H1 (cell line): ENCODE data around the gene CLEC12A. TPM values are rescaled to one million over a fixed set of nuclear protein-coding genes. Genes with fewer than 3 reads are reported as not detected.

Source experiments
- CTCF ChIA-PET: fragments of 300-600 bp; sonication (Branson Sonifier 250); formaldehyde crosslinking; loops from one replicate; lab custom pipeline; 2021; ENCODE audit not compliant: partially characterized antibody; lab: Charles Lee
- POLR2A ChIA-PET: fragments of 300-600 bp; sonication (Branson Sonifier 250); formaldehyde crosslinking; loops from one replicate; lab custom pipeline; 2021; ENCODE audit warnings: inconsistent platforms; ENCODE audit not compliant: partially characterized antibody; lab: Charles Lee
- DNase-seq, 2 experiments: peaks; one replicate each; pipeline versions ENCODE4 v3.0.0 to v3.0.0-alpha.2; 2010 to 2022; ENCODE audit warnings: low spot score in 2 of 2, low read depth in 1 of 2, mixed read lengths in 1 of 2
- FAIRE-seq: peaks from 2 replicates; lab custom pipeline; 2011; peaks lifted over from hg19 to GRCh38; lab: Jason Lieb, UNC
- H2AFZ ChIP-seq: 2 replicates; pipeline ENCODE4 v1.8.1; 2012; ENCODE audit warnings: low read length, inconsistent platforms
- H2AK5ac ChIP-seq: 2 replicates; pipeline ENCODE4 v1.6.1; 2013; ENCODE audit warnings: low read depth, low read length
- H2BK120ac ChIP-seq: replicated peaks from 2 replicates; pipeline ENCODE3; 2013; ENCODE audit warnings: low read depth, low read length, inconsistent platforms
- H2BK12ac ChIP-seq: 2 replicates; pipeline ENCODE4 v1.6.1; 2013; ENCODE audit warnings: low read depth, low read length
- H2BK15ac ChIP-seq: 2 replicates; pipeline ENCODE4 v1.6.1; 2013; ENCODE audit warnings: low read length
- H2BK20ac ChIP-seq: 2 replicates; pipeline ENCODE4 v1.6.1; 2013; ENCODE audit warnings: low read length
- H2BK5ac ChIP-seq: 2 replicates; pipeline ENCODE4 v1.6.1; 2013; ENCODE audit warnings: low read depth, low read length
- H3K14ac ChIP-seq: 2 replicates; pipeline ENCODE4 v1.6.1; 2013; ENCODE audit warnings: inconsistent platforms; ENCODE audit not compliant: insufficient read length
- H3K18ac ChIP-seq: 2 replicates; pipeline ENCODE4 v1.6.1; 2013; ENCODE audit warnings: low read length; ENCODE audit errors: extremely low read depth
- H3K23ac ChIP-seq: 2 replicates; pipeline ENCODE4 v1.6.1; 2013; ENCODE audit warnings: inconsistent platforms; ENCODE audit not compliant: insufficient read length
- H3K23me2 ChIP-seq: 2 replicates; pipeline ENCODE4 v1.6.1; 2013; ENCODE audit warnings: low read depth, low read length
- H3K27ac ChIP-seq: 2 replicates; pipeline ENCODE4 v1.6.1; 2011; ENCODE audit warnings: low read depth, low read length, inconsistent platforms
- H3K27me3 ChIP-seq, 4 experiments: replicated peaks in 1 of 4; 1 replicate in 1 of 4; 2 replicates in 3 of 4; pipeline versions ENCODE4 v1.6.1 to v1.8.1; 2011 to 2013; ENCODE audit warnings: low read length in 3 of 4, mild to moderate bottlenecking in 3 of 4, inconsistent platforms in 2 of 4, mixed read lengths in 2 of 4, moderate library complexity in 1 of 4; ENCODE audit not compliant: control insufficient read depth in 3 of 4, insufficient read depth in 3 of 4; ENCODE audit errors: extremely low read depth in 1 of 4
- H3K36me3 ChIP-seq, 4 experiments: 2 replicates each; pipeline versions ENCODE4 v1.6.1 to v1.8.1; 2011 to 2013; ENCODE audit warnings: mild to moderate bottlenecking in 4 of 4, low read length in 3 of 4, moderate library complexity in 2 of 4, control low read depth in 1 of 4, inconsistent platforms in 1 of 4; ENCODE audit not compliant: insufficient read depth in 4 of 4, control insufficient read depth in 2 of 4
- H3K4ac ChIP-seq: replicated peaks from 2 replicates; pipeline ENCODE3; 2013; ENCODE audit warnings: low read length, low read depth, mixed read lengths, inconsistent platforms; ENCODE audit not compliant: insufficient read length
- H3K4me1 ChIP-seq, 4 experiments: replicated peaks in 1 of 4; 1 replicate in 1 of 4; 2 replicates in 3 of 4; pipeline versions ENCODE4 v1.6.1 to v1.8.1; 2011 to 2013; ENCODE audit warnings: low read length in 3 of 4, inconsistent platforms in 2 of 4, mixed read lengths in 1 of 4; ENCODE audit not compliant: insufficient read depth in 4 of 4, control insufficient read depth in 3 of 4
- H3K4me2 ChIP-seq, 2 experiments: 2 replicates each; pipeline versions ENCODE4 v1.6.1 to v1.8.1; 2011 to 2013; ENCODE audit warnings: low read depth in 2 of 2, low read length in 2 of 2, control low read depth in 1 of 2, inconsistent platforms in 1 of 2, mild to moderate bottlenecking in 1 of 2; ENCODE audit not compliant: insufficient read depth in 1 of 2
- H3K4me3 ChIP-seq, 4 experiments: fragments of 200-600, 300-600 bp in 1 of 4; sonication (generic), shearing (Covaris generic), sonication (Bioruptor Twin) in 1 of 4; 2 replicates each; pipeline versions ENCODE4 v1.5.1 to v1.8.1; 2011 to 2016; ENCODE audit warnings: low read length in 4 of 4, low read depth in 3 of 4, control low read depth in 2 of 4, inconsistent platforms in 2 of 4, mild to moderate bottlenecking in 2 of 4, mixed read lengths in 1 of 4, moderate library complexity in 1 of 4; ENCODE audit not compliant: insufficient read depth in 2 of 4; ENCODE audit errors: extremely low read depth in 1 of 4
- H3K56ac ChIP-seq: replicated peaks from 2 replicates; pipeline ENCODE3; 2013; ENCODE audit warnings: low read depth, mild to moderate bottlenecking, mixed read lengths, low read length, inconsistent platforms; ENCODE audit not compliant: insufficient read length
- H3K79me1 ChIP-seq: 2 replicates; pipeline ENCODE4 v1.6.1; 2013; ENCODE audit warnings: low read depth, low read length, control low read depth
- H3K79me2 ChIP-seq, 2 experiments: 2 replicates each; pipeline versions ENCODE4 v1.6.1 to v1.8.1; 2012 to 2013; ENCODE audit warnings: low read length in 2 of 2, mild to moderate bottlenecking in 2 of 2, inconsistent platforms in 1 of 2; ENCODE audit not compliant: insufficient read depth in 2 of 2, control insufficient read depth in 1 of 2
- H3K9ac ChIP-seq, 4 experiments: replicated peaks in 1 of 4; 1 replicate in 1 of 4; 2 replicates in 3 of 4; pipeline versions ENCODE4 v1.6.1 to v1.8.1; 2011 to 2013; ENCODE audit warnings: low read depth in 3 of 4, low read length in 3 of 4, control low read depth in 2 of 4, mild to moderate bottlenecking in 2 of 4, moderate library complexity in 2 of 4, inconsistent platforms in 1 of 4; ENCODE audit errors: extremely low read depth in 1 of 4
- H3K9me3 ChIP-seq, 2 experiments: 2 replicates each; pipeline versions ENCODE4 v1.6.1 to v1.8.1; 2012 to 2013; ENCODE audit warnings: mild to moderate bottlenecking in 2 of 2, moderate library complexity in 2 of 2, control low read depth in 1 of 2, inconsistent platforms in 1 of 2, low read depth in 1 of 2, low read length in 1 of 2, mixed read lengths in 1 of 2; ENCODE audit not compliant: insufficient read depth in 2 of 2
- H4K20me1 ChIP-seq, 2 experiments: replicated peaks in 1 of 2; 2 replicates each; pipeline versions ENCODE3 to v1.8.1; 2011 to 2013; ENCODE audit warnings: inconsistent platforms in 2 of 2, low read length in 2 of 2, mild to moderate bottlenecking in 1 of 2; ENCODE audit not compliant: insufficient read depth in 2 of 2, control insufficient read depth in 1 of 2
- H4K5ac ChIP-seq: 2 replicates; pipeline ENCODE4 v1.6.1; 2013; ENCODE audit warnings: low read length, low read depth, mixed read lengths, inconsistent platforms; ENCODE audit not compliant: insufficient read length
- H4K8ac ChIP-seq: 2 replicates; pipeline ENCODE4 v1.8.0; 2013; ENCODE audit warnings: mild to moderate bottlenecking, moderate library complexity, low read length, inconsistent platforms; ENCODE audit not compliant: insufficient read depth; ENCODE audit errors: extremely low read depth
- H4K91ac ChIP-seq: replicated peaks from 2 replicates; pipeline ENCODE3; 2013; ENCODE audit warnings: low read length, mixed read lengths, inconsistent platforms; ENCODE audit not compliant: insufficient read length
- BACH1 ChIP-seq: IDR thresholded peaks from 2 replicates; pipeline ENCODE4 v1.6.1; 2012; ENCODE audit warnings: low read length, improper control_type of control experiment
- GTF2F1 ChIP-seq: IDR thresholded peaks from 2 replicates; pipeline ENCODE4 v1.6.1; 2012; ENCODE audit warnings: low read depth, low read length, improper control_type of control experiment, borderline replicate concordance
- HDAC6 ChIP-seq: IDR thresholded peaks from one replicate; pipeline ENCODE4 v1.7.1; 2012; ENCODE audit warnings: low read depth, mild to moderate bottlenecking, inconsistent platforms, low read length, moderate library complexity
- JUND ChIP-seq: IDR thresholded peaks from 2 replicates; pipeline ENCODE4 v1.6.1; 2011; ENCODE audit warnings: mild to moderate bottlenecking, improper control_type of control experiment, low read length
- MAFK ChIP-seq: IDR thresholded peaks from 2 replicates; pipeline ENCODE4 v1.6.1; 2012; ENCODE audit warnings: low read depth, mild to moderate bottlenecking, improper control_type of control experiment, low read length
- NRF1 ChIP-seq: IDR thresholded peaks from 2 replicates; pipeline ENCODE4 v1.6.1; 2011; ENCODE audit warnings: mild to moderate bottlenecking, low read depth, low read length, improper control_type of control experiment
- SAP30 ChIP-seq: fragments of 300-600 bp; sonication (generic); IDR thresholded peaks from 2 replicates; pipeline ENCODE4 v1.7.1; 2012; ENCODE audit warnings: low read length, moderate library complexity, mild to moderate bottlenecking, inconsistent platforms; ENCODE audit not compliant: insufficient read depth, insufficient replicate concordance
- SIX5 ChIP-seq: IDR thresholded peaks from 2 replicates; pipeline ENCODE4 v1.6.1; 2011; ENCODE audit warnings: mild to moderate bottlenecking, low read depth, low read length
- SP4 ChIP-seq: IDR thresholded peaks from 2 replicates; pipeline ENCODE4 v1.6.1; 2012; ENCODE audit warnings: low read length, inconsistent platforms
- SUZ12 ChIP-seq: fragments of 200-600 bp; sonication (generic); IDR thresholded peaks from 2 replicates; pipeline ENCODE4 v1.6.1; 2012; ENCODE audit warnings: mild to moderate bottlenecking, inconsistent platforms, low read length, moderate library complexity, mixed read lengths
- TEAD4 ChIP-seq: IDR thresholded peaks from 2 replicates; pipeline ENCODE4 v1.6.1; 2012; ENCODE audit warnings: low read depth, low read length, inconsistent platforms, mixed read lengths
- ZNF274 ChIP-seq: IDR thresholded peaks from 2 replicates; pipeline ENCODE4 v1.7.0; 2012; ENCODE audit warnings: low read length, borderline replicate concordance; ENCODE audit errors: extremely low read depth
- WGBS, 2 experiments: shearing (Covaris generic) in 1 of 2; methylation state at CpG; one replicate each; pipeline versions ENCODE4 v1.1.6 to v1.1.7; 2013 to 2015; ENCODE audit warnings: low lambda C conversion rate in 2 of 2, mixed read lengths in 2 of 2, inconsistent platforms in 1 of 2, low coverage in 1 of 2, missing lambda C conversion rate in 1 of 2; ENCODE audit not compliant: insufficient replicate concordance in 2 of 2, insufficient coverage in 1 of 2, insufficient read length in 1 of 2; ENCODE audit errors: extremely low coverage in 1 of 2, missing lambda C conversion rate in 1 of 2; 5-methylcytosine and 5-hydroxymethylcytosine counted together
- polyA plus RNA-seq, 7 experiments: library from polyadenylated mRNA; depleted of rRNA in 3 of 7; stranded (reverse) in 5 of 7; unstranded in 2 of 7; fragments of >200 nt in 5 of 7; fragments of 200-250 nt in 2 of 7; gene quantifications; 1 replicate in 5 of 7; 2 replicates in 1 of 7; 4 replicates in 1 of 7; pipeline versions ENCODE4 v1.2.1 to v1.2.3, GENCODE V29; 2011 to 2013; ENCODE audit warnings: missing spikeins in 2 of 7, mixed read lengths in 2 of 7
- total RNA-seq: library from RNA; stranded (reverse); fragmentation: NEBNext Ultra II Directional; extraction: Animal tissue kit (Norgen Biotek cat#: 25700); gene quantifications from 2 replicates; pipeline ENCODE4 v1.2.1, GENCODE V29; 2021
- TF ChIP-seq, protein P1 (sequence below): IDR thresholded peaks from 2 replicates; pipeline ENCODE4 v1.6.1; 2012; ENCODE audit warnings: inconsistent platforms

CLEC12A gene
- total and polyA plus RNA-seq, 2 of the 8 experiments (the other 6 are each of a cell fraction or from before 2014, with no cell fraction given), result not detected

DNA sequence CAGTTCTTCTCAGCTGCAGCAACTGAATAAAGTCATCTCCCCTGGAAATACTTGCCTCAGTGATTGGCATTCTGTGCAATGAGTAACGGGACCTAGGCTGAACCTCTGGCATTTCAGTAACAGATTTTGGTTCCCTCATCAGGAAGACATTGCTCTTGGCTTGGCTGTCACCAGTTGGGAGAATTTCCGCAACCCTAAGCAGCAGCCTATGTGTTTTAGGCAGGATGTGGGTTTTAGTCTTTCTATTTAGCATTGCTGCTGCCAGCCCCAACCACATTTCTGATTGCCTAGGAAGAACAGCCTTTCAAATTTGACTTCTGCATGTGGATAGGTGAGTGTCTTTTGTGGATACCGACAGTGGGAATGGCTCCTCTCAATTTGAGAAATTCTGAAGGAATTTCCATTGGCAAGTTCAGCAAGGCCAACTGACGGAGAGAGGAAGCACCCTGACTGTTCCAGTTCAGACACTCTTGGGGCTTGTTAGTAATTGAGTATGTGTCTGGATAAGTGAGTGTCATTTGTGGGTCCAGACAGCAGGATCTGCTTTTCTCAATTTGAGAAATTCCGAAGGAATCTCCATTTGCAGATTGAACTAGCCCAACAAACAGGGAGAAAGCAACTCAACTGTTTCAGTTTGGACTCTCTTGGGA lies 20.1 kb upstream of the CLEC12A start:
- no peaks in the 10 kb centered on the region for H3K79me1 ChIP-seq
- H2AK5ac ChIP-seq, result no peak overlapping the region
- H3K27ac ChIP-seq, result no peak overlapping the region
- POLR2A ChIA-PET, result no interaction called here
- no peak for DNase-seq
- H2BK12ac ChIP-seq, result no peak overlapping the region
- H3K4ac ChIP-seq, result no peak overlapping the region
- CTCF ChIA-PET, result no interaction called here
- H3K4me3 ChIP-seq, result no peak overlapping the region
- WGBS, 2 experiments, result 89% methylated on average over 5 of the region's 5 CpGs; no CpG with 5 or more reads in 1 of the 2 experiments
- H3K9ac ChIP-seq, result no peak overlapping the region
- no peak overlapping the region for H2BK120ac ChIP-seq
- H4K5ac ChIP-seq, result no peak overlapping the region
- no peak overlapping the region for H2BK15ac ChIP-seq
- no peak for FAIRE-seq
- H3K9me3 ChIP-seq, result peaks cover 0 to 4% of the 10 kb centered on the region in 2 experiments; a peak in 2 of 4 replicates
- no peak overlapping the region for H2BK5ac ChIP-seq
- no peak overlapping the region for H2BK20ac ChIP-seq
- H3K4me2 ChIP-seq, result no peak overlapping the region
- no peak overlapping the region for H4K91ac ChIP-seq
- no peaks in the 10 kb centered on the region for H3K4me1 ChIP-seq
- no peaks in the 10 kb centered on the region for H3K23me2 ChIP-seq
- no peaks in the 10 kb centered on the region for H3K79me2 ChIP-seq
- no peak overlapping the region for H3K23ac ChIP-seq
- no peak overlapping the region for H3K56ac ChIP-seq
- H4K8ac ChIP-seq, result no peak overlapping the region
- no peaks in the 10 kb centered on the region for H3K36me3 ChIP-seq
- no peak overlapping the region for H3K18ac ChIP-seq
- no peak for TF ChIP-seq GTF2F1
- TF ChIP-seq NRF1, result no peak
- no peak for TF ChIP-seq SP4
- TF ChIP-seq HDAC6, result no peak
- no peak for TF ChIP-seq SIX5
- no peak for TF ChIP-seq SUZ12
- no peak for TF ChIP-seq BACH1
- no peak for TF ChIP-seq MAFK
- TF ChIP-seq, protein P1, sequence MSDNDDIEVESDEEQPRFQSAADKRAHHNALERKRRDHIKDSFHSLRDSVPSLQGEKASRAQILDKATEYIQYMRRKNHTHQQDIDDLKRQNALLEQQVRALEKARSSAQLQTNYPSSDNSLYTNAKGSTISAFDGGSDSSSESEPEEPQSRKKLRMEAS, result no peak
- TF ChIP-seq ZNF274, result no peak
- no peak for TF ChIP-seq TEAD4
- TF ChIP-seq SAP30, result no peak
- no peak for TF ChIP-seq JUND
- no peak overlapping the region for H3K14ac ChIP-seq
- no peak overlapping the region for H2AFZ ChIP-seq
- H4K20me1 ChIP-seq, result no peaks in the 10 kb centered on the region
- no peaks in the 10 kb centered on the region for H3K27me3 ChIP-seq
